IPS-15b (cell line): ENCODE results near the gene SAP25.

Experiments
- H3K27me3 ChIP-seq: one replicate; pipeline ENCODE4 v1.6.1; 2013; ENCODE audit warnings: low read length; ENCODE audit not compliant: control insufficient read depth, insufficient read depth
- H3K36me3 ChIP-seq: one replicate; pipeline ENCODE4 v1.6.1; 2013; ENCODE audit warnings: low read length; ENCODE audit not compliant: control insufficient read depth, insufficient read depth
- H3K4me1 ChIP-seq: one replicate; pipeline ENCODE4 v1.6.1; 2013; ENCODE audit warnings: mild to moderate bottlenecking, low read length; ENCODE audit not compliant: control insufficient read depth, insufficient read depth
- H3K4me3 ChIP-seq: one replicate; pipeline ENCODE4 v1.5.1; 2013; ENCODE audit warnings: low read depth, low read length
- H3K9ac ChIP-seq: one replicate; pipeline ENCODE4 v1.6.1; 2013; ENCODE audit warnings: low read depth, mild to moderate bottlenecking, low read length
- H3K9me3 ChIP-seq: one replicate; pipeline ENCODE4 v1.6.1; 2013; ENCODE audit warnings: mild to moderate bottlenecking, low read length; ENCODE audit not compliant: control insufficient read depth, insufficient read depth

The SAP25 gene

GRCh38 chr7:100573691-100574361 is at the start of gene SAP25:
Gene SAP25 (minus strand): TSS chr7:100573900. CDS start chr7:100573742, 158 bp downstream.
- Histone ChIP-seq H3K4me3 (no peak within 1 kb of the TSS), H3K27me3 (no peaks in the 10 kb centered on the region), H3K9ac (no peak within 1 kb of the TSS), H3K4me1 (peaks cover 18% of the 10 kb centered on the region), H3K9me3 (no peaks in the 10 kb centered on the region), H3K36me3 (peaks cover 35% of the 10 kb centered on the region)

GRCh38 chr7:100621554-100621953 is 47.9 kb upstream of the SAP25 start:
- Histone ChIP-seq H3K4me3 (no peak overlapping the region), H3K9ac (no peak overlapping the region), H3K27me3 (peaks cover 7% of the 10 kb centered on the region)

DNA sequence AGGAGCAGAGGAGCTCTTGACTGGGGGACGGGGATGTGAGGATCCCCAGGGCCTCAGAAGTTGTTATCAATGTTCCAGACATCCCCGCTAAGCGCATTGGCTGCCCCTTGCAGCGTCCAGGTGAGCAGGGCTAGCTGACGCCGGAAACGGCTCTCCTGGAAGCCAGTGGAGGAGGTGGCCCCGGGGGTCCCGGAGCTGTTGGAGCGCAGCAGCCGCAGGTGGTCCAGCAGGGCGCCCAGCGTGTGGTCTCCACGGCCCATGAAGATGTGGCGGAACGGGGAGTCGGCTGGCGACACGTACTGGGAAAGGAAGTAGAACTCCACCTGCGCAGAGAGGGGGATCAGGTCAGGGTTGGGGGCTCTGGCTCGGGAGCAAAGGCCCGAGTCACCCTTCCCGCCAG is 47.1 kb upstream of the SAP25 start:
- no peaks in the 10 kb centered on the region for H3K36me3 ChIP-seq
- H3K4me3 ChIP-seq: no peak overlapping the region
- H3K9me3 ChIP-seq: no peaks in the 10 kb centered on the region
- H3K27me3 ChIP-seq: peaks cover 3% of the 10 kb centered on the region
- H3K4me1 ChIP-seq: peaks cover under 1% of the 10 kb centered on the region
- H3K9ac ChIP-seq: no peak overlapping the region

More at GRCh38 chr7:100621554-100621953, 47.9 kb upstream of the SAP25 start:
- Histone ChIP-seq H3K4me1 (peaks cover 5% of the 10 kb centered on the region), H3K9me3 (no peaks in the 10 kb centered on the region), H3K36me3 (no peaks in the 10 kb centered on the region)

GRCh38 chr7:100620239-100620638 is 46.5 kb upstream of the SAP25 start:
- Histone ChIP-seq H3K36me3 (no peaks in the 10 kb centered on the region), H3K9me3 (no peaks in the 10 kb centered on the region), H3K9ac (no peak overlapping the region), H3K4me3 (no peak overlapping the region), H3K4me1 (no peaks in the 10 kb centered on the region), H3K27me3 (no peaks in the 10 kb centered on the region)

DNA sequence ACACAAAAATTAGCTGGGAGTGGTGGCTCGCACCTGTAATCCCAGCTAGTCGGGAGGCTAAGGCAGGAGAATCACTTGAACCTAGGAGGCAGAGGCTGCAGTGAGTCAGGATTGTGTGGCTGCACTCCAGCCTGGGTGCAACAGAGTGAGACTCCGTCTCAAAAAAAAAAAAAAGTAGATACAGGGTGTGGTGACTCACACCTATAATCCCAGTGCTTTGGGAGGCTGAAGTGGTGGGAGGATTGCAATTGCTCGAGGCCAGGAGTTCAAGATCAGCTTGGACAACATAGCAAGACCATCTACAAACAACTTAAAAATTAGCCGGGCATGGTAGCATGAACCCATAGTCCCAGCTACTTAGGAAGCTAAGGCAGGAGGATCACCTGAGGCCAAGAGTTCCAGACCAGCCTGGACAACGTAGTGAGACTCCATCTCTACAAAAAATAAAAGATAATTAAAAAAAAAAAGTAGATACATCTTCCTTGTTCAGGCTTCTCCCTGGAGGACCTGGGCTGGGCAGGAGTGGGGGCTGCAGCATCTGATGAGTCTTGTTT is 40.7 kb upstream of the SAP25 start:
- no peaks in the 10 kb centered on the region for H3K36me3 ChIP-seq
- H3K9ac ChIP-seq: no peak overlapping the region
- no peaks in the 10 kb centered on the region for H3K4me1 ChIP-seq
- H3K4me3 ChIP-seq: no peak overlapping the region
- peaks cover 2% of the 10 kb centered on the region for H3K27me3 ChIP-seq
- H3K9me3 ChIP-seq: no peaks in the 10 kb centered on the region

DNA sequence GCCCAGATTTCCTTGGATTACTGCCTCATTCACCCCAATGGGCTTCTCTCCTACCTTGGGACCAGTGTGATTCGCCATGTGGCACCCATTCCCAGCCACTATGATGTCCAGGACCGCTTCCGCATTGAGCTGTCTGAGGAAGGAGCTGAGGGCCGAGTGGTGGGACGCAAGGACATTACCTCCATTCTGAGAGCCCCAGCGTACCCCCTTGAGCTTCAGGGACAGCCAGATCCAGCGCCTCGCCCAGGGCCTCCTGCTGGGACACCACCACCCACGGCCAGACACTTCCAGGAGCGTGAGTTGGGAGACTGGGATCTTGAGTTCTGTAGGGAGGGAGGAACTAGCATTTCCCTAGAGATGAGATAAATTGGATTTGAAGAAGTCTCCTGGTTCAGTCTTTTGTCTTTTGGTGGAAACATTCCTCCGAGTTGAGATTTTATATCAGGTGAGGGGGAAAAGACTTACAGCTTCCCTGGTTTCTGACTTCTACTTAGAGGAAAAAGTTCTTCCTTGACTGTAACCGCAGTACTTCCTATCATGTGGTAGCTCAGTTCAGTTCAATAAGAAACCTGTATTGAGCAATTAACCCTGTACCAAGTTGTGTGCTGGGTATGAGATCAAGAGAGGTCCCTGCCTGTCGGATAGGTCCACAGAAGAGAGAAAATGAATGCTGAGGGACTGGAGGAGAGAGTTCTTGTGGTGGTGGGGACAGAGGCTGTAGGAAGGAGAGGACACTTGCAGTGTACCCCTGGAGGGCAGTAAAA is 39.9 kb upstream of the SAP25 start:
- Histone ChIP-seq H3K36me3 (no peaks in the 10 kb centered on the region), H3K9me3 (no peaks in the 10 kb centered on the region), H3K4me1 (no peaks in the 10 kb centered on the region), H3K4me3 (peak overlapping the region; percentile 87), H3K27me3 (peaks cover 2% of the 10 kb centered on the region), H3K9ac (no peak overlapping the region)

- Histone ChIP-seq H3K9me3 (no peaks in the 10 kb centered on the region), H3K9ac (no peak overlapping the region), H3K36me3 (no peaks in the 10 kb centered on the region), H3K27me3 (peaks cover 2% of the 10 kb centered on the region), H3K4me3 (peak overlapping the region; percentile 87), H3K4me1 (no peaks in the 10 kb centered on the region)
Observed at GRCh38 chr7:100612730-100613390, 39.2 kb upstream of the SAP25 start.

DNA sequence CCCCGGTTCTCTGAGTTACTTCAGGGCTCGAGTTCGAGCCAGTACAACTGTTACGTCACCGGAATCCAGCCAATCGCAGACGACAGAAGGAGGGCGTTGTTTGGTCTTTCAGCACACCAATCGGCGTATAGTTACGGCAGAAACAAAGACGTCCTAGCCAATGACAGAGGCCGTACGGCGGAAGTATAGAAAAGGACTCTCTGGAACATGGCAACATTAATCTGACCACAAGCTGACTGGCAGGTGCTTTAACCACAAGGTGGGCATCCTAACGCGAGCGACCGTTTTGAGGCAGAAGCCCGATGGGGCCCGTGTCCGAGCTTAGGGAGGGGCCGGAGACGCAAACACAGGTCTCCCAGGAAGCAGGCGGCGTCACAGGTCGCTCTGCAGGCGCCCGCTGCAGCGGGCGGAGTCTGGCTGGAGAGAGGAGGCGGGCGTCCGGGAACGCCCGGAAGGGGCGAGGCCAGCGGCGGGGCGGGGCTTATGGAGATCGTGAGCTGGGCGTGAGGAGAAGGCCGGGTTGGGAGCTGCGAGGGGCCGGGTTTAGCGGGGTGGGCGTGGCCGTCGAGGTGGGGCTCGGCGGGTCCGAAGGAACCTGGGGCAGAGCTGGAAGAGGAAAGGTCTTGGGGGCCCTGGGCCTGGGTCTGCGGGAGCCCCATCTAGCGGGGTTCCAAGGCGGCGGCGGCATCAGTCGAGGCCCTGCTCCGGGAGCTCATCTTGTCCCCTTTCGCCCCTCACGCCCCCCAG is 38.5 kb upstream of the SAP25 start, which contains the start of gene MOSPD3:
MOSPD3 (plus strand) TSS at position 558 of the 747 bp plus-strand sequence. CDS start 252 bp downstream, outside the sequence.
- H3K4me3 ChIP-seq: peak within 1 kb of the TSS; percentile 87
- H3K9me3 ChIP-seq: no peaks in the 10 kb centered on the region
- H3K36me3 ChIP-seq: peaks cover 5% of the 10 kb centered on the region
- H3K4me1 ChIP-seq: no peaks in the 10 kb centered on the region
- H3K27me3 ChIP-seq: peaks cover 2% of the 10 kb centered on the region
- H3K9ac ChIP-seq: peak within 1 kb of the TSS; percentile 70

GRCh38 chr7:100609958-100610357 is 36.3 kb upstream of the SAP25 start:
- Histone ChIP-seq H3K27me3 (peaks cover 4% of the 10 kb centered on the region), H3K36me3 (peaks cover 5% of the 10 kb centered on the region), H3K9me3 (no peaks in the 10 kb centered on the region), H3K9ac (no peak overlapping the region), H3K4me3 (no peak overlapping the region), H3K4me1 (no peaks in the 10 kb centered on the region)

DNA sequence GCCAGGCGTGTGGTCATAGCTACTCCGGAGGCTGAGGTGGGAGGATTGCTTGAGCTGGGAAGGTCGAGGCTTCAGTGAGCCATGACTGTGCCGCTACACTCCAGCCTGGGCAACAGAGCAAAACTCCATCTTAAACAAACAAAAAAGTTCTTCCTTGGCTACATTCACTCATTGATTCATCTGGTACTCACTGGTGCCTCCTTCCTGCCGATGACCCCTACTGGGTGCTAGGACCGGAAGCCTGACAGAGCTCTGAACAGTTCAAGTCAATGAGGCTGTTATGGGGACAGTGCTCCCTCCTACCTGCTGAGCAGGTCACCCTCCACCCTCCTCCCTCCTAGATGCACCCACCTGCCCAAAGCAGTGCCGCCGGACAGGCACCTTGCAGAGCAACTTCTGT is 33.4 kb upstream of the SAP25 start:
- Histone ChIP-seq H3K4me1 (no peaks in the 10 kb centered on the region), H3K4me3 (no peak overlapping the region), H3K27me3 (peaks cover 2% of the 10 kb centered on the region), H3K36me3 (peaks cover 5% of the 10 kb centered on the region), H3K9me3 (no peaks in the 10 kb centered on the region), H3K9ac (no peak overlapping the region)

- H3K4me3 ChIP-seq: peak overlapping the region; percentile 74
- H3K27me3 ChIP-seq: peaks cover 2% of the 10 kb centered on the region
- H3K36me3 ChIP-seq: peaks cover 5% of the 10 kb centered on the region
- no peaks in the 10 kb centered on the region for H3K9me3 ChIP-seq
- H3K4me1 ChIP-seq: no peaks in the 10 kb centered on the region
- no peak overlapping the region for H3K9ac ChIP-seq
Observed at GRCh38 chr7:100606313-100606712, 32.6 kb upstream of the SAP25 start.
